GM19023 (cell line): Measurements from ENCODE around the gene ABHD11.
A peak's percentile ranks its signal among the peaks of the same experiment; 100 is the strongest.
"Not testable (repeated sequence)": the region's sequence is repeated elsewhere in the genome, so short reads cannot be mapped to it uniquely, and the experiment has no call there.

Source experiments
- ATAC-seq: cut with Tn5 transposase; IDR thresholded peaks from one replicate; pipeline ENCODE4 v1.9.1; 2021; ENCODE audit warnings: mild to moderate bottlenecking, moderate library complexity; ENCODE audit not compliant: unreplicated experiment

The ABHD11 gene, protein sequence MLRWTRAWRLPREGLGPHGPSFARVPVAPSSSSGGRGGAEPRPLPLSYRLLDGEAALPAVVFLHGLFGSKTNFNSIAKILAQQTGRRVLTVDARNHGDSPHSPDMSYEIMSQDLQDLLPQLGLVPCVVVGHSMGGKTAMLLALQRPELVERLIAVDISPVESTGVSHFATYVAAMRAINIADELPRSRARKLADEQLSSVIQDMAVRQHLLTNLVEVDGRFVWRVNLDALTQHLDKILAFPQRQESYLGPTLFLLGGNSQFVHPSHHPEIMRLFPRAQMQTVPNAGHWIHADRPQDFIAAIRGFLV

DNA sequence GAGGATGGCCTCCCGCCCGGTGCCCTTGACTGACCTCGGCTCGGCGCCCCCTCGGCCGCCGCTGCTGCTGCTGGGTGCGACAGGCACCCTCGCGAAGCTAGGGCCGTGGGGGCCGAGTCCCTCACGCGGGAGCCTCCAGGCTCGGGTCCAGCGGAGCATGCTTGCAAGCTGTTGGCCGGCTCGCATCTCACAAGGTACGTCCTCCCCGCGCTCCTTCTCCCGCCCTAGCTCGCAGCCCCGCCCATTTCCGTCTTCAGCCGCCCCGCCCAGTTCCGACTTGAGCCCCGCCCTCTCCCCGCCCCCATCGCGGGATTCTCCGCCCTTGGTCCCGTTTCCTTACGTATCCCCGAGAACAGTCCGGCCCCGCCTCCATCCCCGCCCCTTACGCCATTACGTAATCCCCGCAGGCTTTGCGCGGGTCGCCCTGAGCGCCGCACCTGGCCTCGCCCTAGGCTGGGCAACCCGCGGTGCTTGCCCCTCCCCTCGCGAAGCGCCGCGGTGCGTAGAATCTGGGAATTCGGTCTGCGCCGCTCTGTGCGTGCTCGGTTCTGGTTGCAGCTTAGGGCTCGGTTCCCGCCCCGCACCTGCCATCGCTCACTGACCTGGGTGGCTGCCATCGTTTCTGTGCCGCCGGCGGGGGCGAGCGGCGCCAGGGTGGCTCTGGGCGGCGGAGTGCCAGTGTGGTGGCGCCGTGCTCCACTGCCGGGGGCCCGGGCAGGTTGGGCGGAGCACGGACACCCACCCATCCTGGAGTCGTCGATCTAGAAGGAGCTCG, at the start of gene ABHD11:
ABHD11 (minus strand) TSS at position 191 of the 775 bp plus-strand sequence; CDS start at position 159, 32 bp downstream.
- peak; percentile 84 for ATAC-seq

- not testable (repeated sequence) for ATAC-seq
Observed at GRCh38 chr7:73787786-73788048, 49.1 kb upstream of the ABHD11 start.

DNA sequence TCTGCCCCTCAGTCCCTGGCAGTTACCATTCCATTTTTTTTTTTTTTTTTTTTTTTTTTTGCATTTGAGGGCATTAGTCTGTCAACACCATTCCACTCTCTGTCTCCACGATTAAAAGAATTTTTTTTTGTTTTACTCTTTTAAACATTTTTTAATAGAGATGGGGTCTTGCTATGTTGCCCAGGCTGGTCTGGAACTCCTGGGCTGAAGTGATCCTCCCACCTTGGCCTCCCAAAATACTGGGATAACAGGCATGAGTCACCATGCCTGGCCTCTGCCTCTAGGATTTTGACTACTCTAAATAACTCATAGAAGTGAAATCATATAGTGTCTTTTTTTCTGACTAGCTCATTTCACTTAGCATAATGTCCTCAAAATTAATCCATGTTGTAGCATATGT, 48.0 kb upstream of the ABHD11 start:
- ATAC-seq, result no peak

- no peak for ATAC-seq
Observed at GRCh38 chr7:73779517-73779916, 40.9 kb upstream of the ABHD11 start.

- ATAC-seq, result no peak
Observed at GRCh38 chr7:73778801-73779389, 40.3 kb upstream of the ABHD11 start.

DNA sequence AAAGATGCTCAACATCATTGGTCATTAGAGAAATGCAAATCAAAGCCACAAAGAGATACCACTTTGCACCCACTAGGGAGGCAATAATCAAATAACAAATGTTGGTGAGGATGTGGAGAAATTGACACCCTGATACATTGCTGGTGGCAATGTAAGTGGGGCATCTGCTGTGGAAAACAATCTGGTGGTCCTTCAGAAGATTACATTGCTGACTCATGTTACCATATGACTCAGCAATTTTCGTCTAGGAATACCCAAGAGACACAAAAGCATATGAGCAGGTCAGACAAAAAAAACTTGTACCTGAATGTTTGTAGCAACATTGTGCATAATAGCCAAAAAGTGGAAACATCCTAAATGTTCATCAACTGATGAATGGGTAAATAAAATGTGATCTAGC, 36.3 kb upstream of the ABHD11 start:
- ATAC-seq, result no peak

DNA sequence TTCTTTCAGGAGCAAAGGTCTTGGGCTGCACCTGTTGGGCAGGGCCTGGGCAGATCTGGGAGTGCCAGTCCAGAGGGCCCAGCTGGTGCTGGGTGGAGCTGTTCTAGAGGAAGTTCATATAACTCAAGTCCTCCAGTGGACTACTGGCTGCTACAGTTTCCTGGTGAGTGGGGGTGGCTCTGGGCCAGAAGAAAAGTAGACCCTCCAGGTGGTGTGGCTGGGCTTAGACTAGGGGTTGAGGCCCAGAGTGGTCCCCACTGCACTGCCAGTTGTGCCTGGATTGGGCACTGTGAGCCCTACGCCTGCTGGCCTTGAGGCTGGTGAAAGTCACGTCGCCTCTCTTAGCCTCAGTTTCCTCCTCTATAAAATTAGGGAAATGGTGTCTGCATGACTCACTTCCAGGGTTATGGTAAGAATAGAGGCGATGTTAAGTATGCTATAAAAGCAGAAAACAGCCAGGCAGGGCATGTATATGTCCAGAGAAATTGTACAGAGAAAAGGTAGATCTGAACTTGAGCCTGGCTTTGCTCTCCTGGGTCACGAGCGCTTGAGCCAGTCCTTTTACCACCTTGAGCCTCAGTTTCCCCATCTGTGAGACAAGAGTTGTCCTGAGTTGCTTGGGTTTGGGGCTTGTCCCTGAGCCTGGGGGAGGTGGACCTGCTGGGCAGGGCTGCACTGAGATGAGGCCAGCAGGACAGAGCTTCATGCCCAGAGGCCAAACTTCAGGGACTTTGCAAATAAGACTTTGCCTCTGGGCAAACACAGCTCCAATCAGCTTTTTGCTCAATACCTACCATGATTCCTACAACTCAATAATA, 35.3 kb upstream of the ABHD11 start:
- no peak for ATAC-seq

- ATAC-seq, result no peak
Observed at GRCh38 chr7:73770860-73771670, 32.5 kb upstream of the ABHD11 start.

DNA sequence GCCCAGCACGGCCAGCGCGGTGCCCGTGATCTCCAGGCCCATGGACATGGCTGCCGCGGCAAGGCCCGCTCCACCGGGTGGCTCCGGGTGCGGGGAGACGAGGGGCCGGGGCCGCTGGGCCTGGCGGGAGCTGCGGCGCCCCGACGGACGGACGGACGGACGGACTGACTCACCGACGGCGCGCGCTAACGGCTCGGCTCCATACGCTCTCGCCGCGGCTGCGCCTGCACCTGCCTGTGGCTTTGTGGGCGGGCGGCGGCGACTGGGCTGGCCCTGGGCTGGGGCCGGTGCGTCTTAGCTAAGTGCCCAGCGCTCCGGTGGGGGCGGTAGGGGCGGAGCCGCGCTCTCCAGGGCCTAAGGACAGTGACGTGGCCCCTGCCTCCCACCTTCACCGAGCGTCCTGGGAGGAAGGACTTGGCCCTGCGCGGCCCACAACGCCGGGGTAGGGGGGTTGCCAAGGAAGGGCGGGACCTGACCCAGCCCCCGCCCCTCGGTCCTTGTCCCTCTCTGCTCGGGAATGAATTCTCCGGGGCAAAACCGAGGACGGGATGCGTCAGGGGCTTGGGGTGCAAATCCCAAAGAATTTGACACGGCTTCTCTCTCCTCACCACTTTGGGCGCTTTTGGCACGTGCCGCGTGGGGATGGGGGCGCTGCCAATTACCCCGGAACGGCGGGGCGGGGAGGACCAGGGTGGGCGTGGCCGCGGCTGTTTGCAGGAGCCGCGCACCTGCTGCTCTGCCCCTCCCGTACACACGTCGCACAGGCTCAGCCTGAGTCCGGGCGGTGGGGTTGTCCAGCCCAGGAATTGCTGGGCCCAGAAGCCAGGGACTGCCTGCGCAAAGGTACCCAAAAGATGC, 31.6 kb upstream of the ABHD11 start, which contains the start of gene CLDN3:
CLDN3 (minus strand) TSS at position 269 of the 858 bp plus-strand sequence; CDS start at position 48, 221 bp downstream.
- no peak for ATAC-seq

GRCh38 chr7:73769481-73770001, 30.9 kb upstream of the ABHD11 start:
- ATAC-seq, result no peak

DNA sequence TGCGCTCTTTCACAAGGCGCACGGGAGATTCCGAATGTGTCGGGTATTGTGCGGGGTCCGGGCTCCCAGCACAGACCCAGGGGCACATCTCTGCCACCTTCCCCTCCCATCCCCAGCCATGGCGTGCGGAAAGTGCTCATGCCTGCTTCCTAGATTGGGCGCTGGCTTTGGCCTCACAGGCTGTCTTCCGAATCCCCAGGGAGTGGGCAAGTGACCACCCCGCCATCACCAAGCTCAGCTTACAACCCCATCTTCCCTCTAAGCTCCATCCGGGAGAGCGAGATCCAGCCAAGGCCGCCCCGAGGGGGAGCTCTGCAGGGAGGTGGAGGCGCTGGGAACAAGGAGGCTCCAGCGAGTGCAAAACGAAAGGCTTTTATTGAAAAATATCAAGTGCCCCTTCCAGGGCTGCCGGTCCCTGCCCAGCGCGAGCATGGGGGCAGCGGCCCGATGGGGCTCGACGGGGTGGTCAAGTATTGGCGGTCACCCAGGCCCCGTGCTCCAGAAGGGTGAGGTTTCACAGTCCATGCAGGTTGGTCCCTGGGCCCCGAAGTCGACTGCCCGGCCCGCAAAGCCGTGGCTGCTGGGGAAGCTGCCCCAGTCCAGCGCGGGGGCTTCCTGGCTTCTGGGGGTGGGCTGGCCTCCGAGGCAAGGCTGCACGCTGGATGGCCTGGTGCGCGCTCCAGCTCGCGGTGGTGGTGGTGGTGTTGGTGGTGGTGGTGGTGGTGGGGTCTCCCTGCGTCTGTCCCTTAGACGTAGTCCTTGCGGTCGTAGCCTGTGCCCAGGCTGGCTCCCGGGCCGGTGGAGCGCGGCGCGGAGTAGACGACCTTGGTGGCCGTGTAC, 30.3 kb upstream of the ABHD11 start:
- ATAC-seq, result no peak

- no peak for ATAC-seq
Observed at GRCh38 chr7:73766556-73767229, 28.1 kb upstream of the ABHD11 start.

DNA sequence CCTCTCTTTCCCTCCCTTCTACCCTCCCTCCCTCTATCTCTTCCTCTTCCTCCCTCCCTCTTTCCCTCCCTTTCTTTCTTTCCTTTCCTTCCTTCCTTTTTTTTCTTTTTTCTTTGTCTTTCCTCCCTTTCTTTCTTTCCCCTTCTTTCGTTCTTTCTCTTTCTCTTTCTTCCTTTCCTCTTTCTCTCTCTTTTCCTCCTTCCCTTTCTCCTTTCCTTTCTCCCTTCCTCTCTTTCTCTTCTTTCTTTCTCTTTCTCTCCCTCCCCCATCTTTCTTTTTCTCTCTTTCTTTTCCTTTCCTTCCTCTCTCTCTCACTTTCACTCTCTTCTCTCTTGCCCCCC, 24.0 kb upstream of the ABHD11 start:
- ATAC-seq, result no peak

DNA sequence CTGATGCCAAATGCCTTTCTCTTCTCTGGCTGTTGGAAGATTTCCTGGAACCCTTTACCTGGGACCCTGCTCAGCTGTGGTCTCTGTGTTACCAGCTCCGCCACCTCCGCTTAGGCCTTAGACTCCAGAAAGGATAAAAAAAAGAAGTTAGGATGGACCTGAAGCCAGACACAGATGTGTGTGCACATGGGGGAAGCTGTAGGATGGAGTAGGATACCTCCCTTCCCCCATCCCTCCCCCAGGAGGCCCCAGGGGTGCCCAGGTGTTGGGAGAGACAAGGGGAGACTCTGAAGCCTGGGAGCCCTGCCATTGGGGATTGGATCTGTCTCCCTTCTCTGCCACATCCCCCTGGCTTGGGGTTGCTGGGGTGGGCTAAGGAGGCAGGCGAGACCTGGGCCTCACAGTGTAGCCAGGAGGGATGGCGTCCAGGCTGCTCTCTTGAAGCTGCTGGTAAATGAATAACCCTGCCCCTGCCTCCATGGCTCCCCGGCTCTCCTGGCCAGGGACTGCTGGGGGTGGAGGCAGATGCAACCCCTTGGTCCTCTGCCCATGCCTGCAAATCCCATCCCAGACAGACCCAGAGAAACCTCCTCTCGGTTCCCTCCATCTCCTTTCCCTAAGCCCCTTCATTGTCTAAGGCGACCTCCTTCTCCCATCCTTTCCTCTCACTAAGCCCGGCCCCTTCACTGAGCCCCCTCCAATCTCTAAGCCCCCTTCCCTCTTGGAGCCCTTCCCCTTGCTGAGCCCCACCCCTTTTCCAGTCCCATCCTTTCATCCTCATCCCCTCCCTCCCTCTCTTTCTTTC, 23.5 kb upstream of the ABHD11 start:
- ATAC-seq, result no peak

GRCh38 chr7:73758581-73759138, 20.1 kb upstream of the ABHD11 start:
- ATAC-seq, result no peak

GRCh38 chr7:73749931-73750776, 11.6 kb upstream of the ABHD11 start:
- ATAC-seq, result no peak
